NOMO-1 treated with DMSO at 0.1 percent for 48 hours (cell line): ENCODE data around the gene FARSA.
A peak's percentile ranks its signal among the peaks of the same experiment; 100 is the strongest.
"Not testable (repeated sequence)": the region's sequence is repeated elsewhere in the genome, so short reads cannot be mapped to it uniquely, and the experiment has no call there.

Experiments used
- DNase-seq: peaks from one replicate; lab custom pipeline; 2025; ENCODE audit not compliant: unreplicated experiment; lab: John Stamatoyannopoulos, UW

The FARSA gene

DNA sequence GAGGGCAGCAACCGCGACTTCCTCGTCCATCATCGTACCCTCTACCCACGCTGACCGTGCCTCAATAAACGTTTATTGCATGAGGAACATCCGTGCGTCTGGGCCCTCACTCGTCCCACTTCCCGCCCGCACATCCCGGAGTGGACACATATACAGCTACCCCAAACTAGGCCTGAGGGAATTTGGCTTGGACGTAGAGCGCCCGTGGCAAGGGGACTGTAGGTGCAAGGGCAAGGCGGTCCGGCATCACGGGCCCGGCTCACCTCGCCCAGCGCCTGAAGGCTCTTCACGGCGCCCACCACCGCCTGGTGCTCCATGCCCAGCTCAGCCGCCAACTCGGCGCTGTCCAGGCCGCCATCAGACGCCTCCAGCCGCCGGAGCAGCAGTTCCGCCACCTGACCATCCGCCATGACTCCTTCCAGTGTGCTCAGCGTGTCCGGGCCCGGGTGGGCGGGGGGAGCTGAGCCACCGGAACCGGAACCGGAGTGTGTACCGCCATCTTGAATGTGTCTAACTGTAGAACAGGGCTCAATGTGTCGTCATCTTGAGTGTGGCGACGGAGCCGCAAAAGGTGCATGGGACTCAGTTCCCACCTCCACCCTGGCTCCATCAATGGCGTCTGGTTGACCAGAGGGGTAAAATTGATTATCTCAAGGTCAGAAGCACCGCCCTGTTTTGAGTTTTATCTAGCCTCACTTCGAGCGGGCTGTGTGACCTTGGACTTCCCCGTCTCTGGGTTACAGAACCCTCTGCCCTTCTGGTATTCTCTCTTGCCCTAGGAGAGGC lies at the start of gene FARSA:
Gene FARSA (minus strand): TSS at position 425 of the 786 bp plus-strand sequence. CDS start 15 bp downstream, at position 410.
- peak; percentile 89 for DNase-seq

- no peak for DNase-seq
These were observed 49.6 kb upstream of the FARSA start for GRCh38 chr19:12983091-12983490.

- no peak for DNase-seq
These were observed 49.1 kb upstream of the FARSA start for GRCh38 chr19:12982648-12983047.

GRCh38 chr19:12979974-12980373 lies 46.5 kb upstream of the FARSA start:
- DNase-seq = no peak

GRCh38 chr19:12976109-12976508 lies 42.6 kb upstream of the FARSA start:
- not testable (repeated sequence) for DNase-seq

GRCh38 chr19:12975221-12975741 lies 41.8 kb upstream of the FARSA start:
- DNase-seq = no peak

DNA sequence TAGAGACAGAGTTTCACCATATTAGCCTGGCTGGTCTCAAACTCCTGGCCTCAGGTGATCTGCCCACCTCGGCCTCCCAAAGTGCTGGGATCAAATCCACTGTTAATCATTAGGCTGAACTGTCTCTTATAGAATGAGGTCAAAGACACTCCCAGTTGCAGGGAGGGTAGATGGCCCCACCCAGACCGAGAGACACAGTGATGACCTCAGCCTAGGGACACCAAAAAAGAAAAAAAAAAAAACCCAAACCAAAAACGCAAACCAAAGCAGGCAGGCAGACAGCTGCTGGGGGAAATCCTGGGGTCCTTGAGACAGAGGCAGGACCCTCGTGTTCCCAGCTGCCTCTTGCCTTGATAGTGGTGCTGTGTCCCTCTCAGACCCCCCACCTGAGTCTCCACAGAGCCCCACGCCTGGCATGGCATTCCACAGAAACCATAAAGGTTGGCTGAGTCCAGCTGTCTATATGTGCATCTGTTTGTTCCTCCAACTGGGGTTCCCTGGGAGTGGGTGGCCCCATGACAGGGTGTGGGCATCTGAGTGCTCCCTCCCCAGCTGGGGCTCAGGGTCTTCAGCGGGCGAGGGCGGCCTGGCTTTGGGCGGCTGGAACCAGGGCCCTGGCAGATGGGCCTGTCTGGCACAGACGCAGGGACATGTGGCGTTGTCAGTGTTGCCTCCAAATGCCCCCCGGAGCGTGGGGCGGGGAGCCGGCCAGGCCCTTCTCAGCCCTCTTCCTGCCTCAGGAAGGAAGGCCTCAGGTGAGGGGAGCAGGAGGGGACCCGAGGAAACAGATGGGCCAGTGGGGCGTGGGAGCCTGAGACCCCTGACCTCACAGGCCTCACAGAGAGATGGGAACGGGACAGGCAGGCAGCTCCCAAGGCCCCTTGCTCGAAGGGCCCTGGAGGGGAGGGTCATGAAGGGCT lies 41.0 kb upstream of the FARSA start:
- no peak for DNase-seq

DNA sequence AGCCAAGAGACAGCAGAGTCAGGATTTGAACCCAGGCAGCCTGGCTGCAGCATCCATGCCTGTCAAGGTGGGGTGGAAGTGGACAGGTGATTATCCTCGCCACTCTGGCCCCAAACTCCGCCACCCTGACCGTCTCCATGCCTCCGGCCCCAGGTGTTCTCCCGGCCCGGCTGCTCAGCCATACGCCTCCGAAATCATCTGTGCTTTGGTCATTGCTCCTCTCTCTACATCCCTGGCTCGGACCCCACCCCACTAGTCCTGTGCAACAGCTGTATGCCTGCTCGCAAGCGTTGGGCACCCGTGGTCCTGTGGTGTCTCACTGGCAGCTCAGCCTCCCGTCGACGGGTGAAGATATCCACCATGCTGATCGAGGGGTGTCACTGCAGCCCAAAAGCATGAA lies 39.7 kb upstream of the FARSA start:
- no peak for DNase-seq

GRCh38 chr19:12970070-12970820 lies 36.7 kb upstream of the FARSA start:
- DNase-seq = no peak

DNA sequence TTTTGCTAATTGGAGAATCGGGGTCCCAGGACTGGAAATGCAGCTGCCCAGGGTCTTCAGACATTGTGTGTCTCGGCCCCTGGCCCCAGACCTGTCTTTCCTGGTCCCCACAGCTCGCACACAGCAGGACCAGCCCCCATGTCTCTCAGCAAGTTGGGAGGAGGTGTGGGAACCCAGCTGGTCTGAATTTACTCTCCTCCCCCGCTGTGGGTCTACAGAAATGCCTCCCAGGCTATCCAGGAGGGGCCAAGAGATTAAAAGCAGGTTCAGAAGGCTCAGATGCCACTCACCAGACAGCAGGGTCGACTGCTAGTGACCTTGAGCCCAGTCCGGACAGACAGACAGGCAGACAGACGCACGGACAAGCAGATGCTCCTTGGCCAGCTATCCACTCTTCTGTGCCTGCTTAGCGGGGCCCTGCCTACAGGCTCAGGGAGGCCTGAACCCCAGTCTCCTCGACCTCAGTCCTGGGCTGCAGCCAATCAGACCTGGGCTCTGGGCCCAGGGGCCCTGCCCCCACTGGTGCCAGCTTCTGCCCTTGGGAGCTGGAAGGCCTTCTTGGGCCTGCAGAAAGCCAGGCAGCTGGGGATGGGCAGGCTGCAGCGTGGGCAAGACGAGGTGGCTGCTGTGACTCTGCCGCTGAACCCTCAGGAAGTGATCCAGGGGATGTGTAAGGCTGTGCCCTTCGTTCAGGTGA lies 35.9 kb upstream of the FARSA start, which contains the start of gene DAND5:
Gene DAND5 (plus strand): TSS at position 285 of the 697 bp plus-strand sequence. CDS start 85 bp downstream, at position 370.
- no peak for DNase-seq

DNA sequence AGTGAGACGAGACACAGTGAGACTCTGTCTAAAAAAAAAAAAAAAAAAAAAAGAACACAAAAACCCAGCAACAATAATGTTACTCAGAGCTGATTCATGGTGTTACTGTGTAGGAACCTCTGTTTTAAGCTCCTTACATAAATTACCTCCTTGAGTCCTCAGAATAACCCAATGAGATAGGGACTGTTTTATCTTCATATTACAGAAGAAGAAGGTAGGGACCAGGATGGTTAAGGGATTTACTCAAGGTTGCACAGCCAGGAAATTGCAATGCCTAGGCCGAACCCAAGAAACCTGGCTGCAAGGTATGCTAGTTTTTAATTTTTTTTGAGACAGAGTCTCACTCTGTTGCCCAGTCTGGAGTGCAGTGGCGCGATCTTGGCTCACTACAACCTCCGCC lies 34.4 kb upstream of the FARSA start:
- no peak for DNase-seq

DNA sequence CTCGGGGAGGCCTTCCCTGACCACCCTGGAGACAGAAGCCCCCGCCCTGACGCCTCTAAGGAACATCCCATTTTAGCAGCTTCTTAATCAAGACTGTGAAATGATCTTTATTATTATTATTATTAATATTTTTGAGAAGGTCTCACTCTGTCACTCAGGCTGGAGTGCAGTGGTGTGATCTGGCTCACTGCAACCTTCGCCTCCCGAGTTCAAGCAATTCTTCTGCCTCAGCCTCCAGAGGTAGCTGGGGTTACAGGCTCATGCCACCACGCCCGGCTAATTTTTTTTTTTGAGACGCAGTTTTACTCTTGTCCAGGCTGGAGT lies 32.3 kb upstream of the FARSA start:
- DNase-seq = no peak

DNA sequence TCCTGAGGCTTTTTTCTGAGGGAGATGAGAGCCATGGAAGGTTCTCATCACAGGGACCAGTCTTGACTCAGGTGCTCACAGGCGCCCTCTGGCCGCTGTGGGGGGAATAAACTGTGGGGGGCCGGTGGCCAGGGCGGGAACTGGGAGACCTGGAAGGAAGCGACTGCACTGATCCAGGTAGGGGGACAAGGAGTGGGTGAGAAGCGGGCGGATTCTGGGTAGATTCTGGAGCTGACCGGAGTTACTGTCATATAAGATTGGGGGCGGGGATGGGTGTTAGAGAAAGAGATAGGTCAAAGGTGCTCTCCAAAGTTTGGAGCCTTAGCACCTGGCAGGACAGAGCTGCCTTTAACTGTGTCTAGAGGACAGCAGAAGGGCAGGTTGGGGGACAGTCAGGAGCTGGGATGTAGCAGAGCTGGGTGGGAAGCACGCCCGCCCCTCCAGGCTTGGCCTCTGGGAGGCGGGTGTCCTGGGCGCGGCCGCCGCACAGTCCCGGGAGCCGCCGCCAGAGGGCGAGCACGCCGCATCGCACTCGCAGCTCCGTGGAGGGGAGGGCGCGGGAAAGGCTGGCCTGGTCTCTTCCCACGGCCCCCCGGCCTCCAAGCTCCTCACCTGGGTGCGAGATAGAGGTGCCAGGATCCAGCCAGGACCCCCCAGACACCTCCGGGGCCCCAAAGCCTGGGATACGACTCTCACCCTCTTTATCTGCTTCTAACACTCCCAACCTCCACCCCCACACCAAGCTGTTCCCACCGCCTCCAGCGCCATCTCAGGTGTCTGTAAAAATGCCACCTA lies 31.7 kb upstream of the FARSA start:
- peak; percentile 34 for DNase-seq

DNA sequence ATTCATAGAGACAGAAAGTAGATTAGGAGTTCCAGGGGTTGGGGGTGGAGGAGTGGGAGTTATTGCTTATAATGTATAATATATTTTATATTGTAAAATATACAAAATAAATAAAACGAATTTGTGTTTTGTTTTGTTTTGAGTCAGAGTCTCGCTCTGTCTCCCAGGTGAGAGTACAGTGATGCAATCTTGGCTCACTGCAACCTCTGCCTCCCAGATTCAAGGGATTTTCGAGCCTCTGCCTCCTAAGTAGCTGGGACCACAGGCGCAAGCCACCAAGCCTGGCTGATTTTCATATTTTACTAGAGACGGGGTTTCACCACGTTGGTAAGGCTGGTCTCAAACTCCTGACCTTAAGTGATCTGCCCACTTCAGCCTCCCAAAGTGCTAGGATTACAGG lies 26.0 kb upstream of the FARSA start:
- DNase-seq = no peak

DNA sequence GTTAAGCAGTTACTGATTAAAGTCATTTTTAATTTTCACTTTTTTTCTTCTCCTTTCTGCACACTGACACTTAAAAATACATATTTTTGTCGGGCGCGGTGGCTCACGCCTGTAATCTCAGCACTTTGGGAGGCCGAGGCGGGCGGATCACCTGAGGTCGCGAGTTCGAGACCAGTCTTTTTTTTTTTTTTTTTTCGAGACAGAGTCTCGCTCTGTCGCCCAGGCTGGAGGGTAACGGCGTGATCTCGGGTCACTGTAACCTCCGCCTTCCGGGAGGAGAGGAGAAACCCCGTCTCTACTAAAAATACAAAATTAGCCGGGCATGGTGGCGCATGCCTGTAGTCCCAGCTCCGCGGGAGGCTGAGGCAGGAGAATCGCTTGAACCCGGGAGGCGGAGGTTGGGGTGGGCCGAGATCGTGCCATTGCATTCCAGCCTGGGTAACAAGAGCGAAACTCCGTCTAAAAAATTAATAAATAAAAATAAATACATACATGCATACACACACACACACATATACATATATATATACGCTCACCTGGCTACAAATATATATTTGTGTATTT lies 24.0 kb upstream of the FARSA start:
- DNase-seq = not testable (repeated sequence)

DNA sequence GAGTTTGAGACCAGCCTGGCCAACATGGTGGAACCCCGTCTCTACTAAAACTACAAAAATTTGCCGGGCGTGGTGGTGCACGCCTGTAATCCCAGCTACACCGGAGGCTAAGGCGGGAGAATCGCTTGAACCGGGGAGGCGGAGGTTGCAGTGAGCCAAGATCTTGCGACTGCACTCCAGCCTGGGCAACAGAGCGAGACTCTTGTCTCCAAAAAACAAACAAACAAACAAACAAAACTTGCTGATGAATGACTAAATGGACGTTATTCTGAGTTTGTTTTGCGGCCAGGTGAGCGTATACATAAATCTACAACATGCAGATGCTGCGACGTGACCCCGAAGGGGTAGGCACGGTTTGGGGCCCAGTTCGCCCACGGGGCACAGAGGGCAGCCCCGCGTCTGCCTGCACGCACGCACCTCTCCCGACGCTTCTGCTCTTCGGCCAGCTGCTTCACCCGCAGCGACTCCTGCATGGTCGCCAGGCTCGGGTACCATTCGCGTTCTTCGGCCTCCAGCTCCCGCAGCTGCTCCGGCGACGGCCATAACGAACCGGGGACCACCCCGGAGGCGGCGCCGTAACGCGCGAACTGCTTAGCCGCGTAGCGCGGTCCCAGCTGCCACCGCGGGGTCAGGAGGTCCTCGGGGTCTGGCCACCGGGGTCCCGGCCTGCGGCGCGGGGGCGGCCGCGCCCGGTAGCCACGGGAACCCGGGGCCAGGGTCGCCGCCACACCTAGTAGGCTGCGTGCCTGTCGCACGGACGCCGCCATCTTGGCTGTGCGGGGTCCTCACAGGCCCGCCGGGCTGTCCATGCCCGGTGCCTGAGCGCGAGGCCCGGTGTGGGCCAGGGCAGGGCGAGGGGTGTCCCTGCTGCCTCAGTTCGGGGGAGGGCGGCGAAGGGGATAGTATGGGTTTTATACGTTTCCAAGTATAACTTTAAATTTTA lies 23.2 kb upstream of the FARSA start, which contains the start of gene GADD45GIP1:
Gene GADD45GIP1 (minus strand): TSS at position 778 of the 943 bp plus-strand sequence. CDS start 11 bp downstream, at position 767.
- peak; percentile 66 for DNase-seq

GRCh38 chr19:12955996-12956395 lies 22.5 kb upstream of the FARSA start:
- no peak for DNase-seq

GRCh38 chr19:12955575-12955974 lies 22.1 kb upstream of the FARSA start:
- DNase-seq = not testable (repeated sequence)
